ENCODE data around the gene BMP5. TPM values are rescaled to one million over a fixed set of nuclear protein-coding genes. Genes with fewer than 3 reads are reported as not detected.

BMP5 gene
- total RNA-seq, 1 donor from 2014 or later = 0.08 TPM

DNA sequence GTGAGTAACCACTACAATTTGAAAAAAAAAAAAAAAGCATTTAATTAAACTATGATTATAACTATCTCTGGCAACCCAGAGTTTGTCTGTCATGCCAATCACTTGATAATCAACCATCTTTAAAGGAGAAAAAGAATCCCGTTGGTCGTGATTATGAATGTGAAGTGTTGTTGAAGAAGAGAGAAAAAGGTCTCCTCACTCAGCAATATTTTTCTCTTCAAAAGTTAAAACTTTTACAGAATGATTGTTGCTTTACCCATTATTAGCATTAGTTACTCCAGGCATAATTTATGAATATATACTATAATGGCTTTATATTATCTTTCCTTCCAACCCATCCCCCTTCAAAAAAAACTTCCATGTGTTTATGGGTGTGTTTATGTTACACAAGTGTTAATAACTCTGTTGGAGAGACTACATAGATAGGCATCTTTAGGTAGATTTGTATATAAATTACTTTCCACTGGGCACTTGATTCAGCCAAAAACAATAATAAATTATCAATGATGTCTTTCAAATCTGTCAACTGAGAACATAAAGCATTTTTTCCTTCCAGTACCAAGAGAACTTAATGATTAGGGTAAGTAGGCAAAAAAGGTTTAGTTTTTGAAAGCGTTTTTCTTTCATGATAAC, 5.1 kb downstream of the BMP5 start:
- no peak for ATAC-seq

DNA sequence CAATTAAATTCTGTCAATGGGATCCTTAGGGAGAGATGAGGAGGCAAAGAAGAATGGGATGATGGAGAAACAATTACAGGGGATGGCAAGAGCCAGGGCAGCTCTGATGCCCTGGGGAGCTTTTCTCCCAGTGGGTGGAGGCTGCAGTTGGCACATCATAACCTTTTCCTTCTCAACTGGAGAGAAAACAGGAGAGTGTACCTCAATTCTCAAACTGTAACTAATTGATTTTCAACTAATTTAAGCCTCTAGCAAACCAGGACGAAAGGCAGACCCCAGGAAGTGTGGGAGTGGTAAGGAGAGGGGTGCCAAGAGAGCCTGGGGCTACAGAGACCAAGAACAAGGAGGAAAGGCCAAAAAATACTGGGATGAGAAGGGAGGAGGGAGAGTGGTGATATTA, 5.7 kb downstream of the BMP5 start:
- ATAC-seq = no peak

- no peak for ATAC-seq
Observed at GRCh38 chr6:55868771-55869479, 6.5 kb downstream of the BMP5 start.

DNA sequence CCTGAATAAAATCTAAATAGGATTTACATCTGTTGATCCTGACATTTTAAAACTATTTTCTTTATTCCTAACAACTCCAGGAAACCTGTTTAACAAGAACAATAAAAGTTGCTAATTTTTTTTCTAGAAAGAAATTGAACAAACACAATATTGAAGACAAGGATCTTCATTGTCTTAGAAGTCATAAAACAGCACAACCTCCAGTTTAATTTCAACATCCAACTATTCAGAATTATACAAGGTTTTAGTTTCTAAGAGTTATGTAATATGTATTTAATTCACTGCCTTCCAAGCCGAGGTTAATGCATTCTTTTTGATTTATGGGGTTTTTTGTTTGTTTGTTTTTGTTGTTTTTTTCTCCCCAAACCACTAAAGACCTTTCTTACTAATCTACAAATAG, 7.2 kb downstream of the BMP5 start:
- no peak for ATAC-seq

DNA sequence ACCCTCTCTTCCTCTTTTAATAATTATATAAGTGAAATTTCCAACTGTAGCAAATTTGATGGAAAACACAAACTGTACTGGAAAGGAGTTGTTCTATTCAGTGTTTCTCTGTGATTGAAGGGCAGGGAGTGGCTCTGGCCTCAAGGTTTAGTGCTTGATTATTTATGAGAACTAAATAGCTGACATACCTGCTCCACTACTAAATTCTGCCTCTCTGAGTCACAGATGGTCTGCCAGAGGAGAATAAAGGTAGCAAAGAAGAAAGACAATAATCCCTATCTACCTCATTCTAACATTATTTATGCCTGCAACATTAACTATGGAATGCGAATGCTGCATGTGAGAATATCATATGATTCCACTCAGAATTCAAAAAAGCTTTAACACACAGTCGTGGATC, 9.3 kb downstream of the BMP5 start:
- peak; percentile 95 for ATAC-seq

GRCh38 chr6:55853008-55854001, 22.1 kb downstream of the BMP5 start:
- ATAC-seq = no peak

DNA sequence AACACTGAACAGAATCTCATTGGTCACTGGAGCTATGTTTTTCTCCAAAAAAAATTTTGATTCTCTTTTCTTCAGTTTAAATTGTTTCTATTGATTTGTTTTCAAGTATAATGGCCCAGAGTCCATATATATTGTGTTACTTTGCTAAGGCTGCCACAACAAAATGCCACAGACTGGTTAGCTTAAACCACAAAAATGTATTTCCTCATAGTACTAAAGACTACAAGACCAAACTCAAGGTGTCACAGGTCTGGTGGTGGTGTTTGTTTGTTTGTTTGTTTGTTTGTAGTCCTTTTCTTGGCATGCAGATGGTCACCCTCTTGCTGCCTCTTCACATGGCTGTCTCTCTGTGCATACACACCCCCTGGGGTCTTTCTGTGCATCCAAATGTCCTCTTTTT, 34.0 kb downstream of the BMP5 start:
- no peak for ATAC-seq

GRCh38 chr6:55839080-55839479, 36.3 kb downstream of the BMP5 start:
- ATAC-seq = no peak

DNA sequence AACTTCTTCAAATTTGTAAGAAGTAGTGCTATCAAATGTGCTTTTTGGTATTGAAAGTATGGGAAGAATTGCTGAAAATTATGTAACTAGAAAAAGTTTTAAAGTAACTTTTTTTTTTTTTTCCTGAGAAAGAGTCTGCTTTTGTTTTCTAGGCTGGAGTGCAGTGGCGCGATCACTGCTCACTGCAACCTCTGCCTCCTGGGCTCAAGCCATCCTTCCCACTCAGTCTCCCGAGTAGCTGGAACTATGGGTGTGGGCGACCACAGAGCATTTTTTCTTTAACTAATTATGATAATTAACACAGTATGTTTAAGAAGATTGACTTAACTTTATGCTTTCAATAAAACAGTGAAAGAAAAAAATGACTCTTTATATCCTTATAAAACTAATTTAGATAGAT, 38.4 kb downstream of the BMP5 start:
- ATAC-seq = no peak

GRCh38 chr6:55836481-55836880, 38.9 kb downstream of the BMP5 start:
- no peak for ATAC-seq

GRCh38 chr6:55835220-55835619, 40.2 kb downstream of the BMP5 start:
- no peak for ATAC-seq

DNA sequence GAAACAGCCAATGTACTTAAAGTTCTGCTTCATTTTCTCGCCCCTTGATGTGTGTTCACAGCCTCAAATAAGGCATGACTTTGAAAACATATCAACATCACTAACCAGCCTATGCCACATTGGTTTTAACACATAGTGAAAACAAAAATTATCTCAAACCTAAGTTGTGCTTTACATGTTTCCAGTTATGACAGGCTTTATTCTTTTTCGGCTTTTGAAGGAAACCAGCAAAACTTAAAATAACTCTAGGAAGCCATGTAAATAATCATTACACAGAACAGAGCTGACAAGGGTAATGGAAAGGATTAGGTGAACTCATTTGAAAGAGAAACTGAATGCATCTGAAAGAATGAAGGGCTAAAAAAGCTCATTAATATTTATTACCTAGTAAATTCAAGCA, 42.1 kb downstream of the BMP5 start:
- ATAC-seq = no peak

DNA sequence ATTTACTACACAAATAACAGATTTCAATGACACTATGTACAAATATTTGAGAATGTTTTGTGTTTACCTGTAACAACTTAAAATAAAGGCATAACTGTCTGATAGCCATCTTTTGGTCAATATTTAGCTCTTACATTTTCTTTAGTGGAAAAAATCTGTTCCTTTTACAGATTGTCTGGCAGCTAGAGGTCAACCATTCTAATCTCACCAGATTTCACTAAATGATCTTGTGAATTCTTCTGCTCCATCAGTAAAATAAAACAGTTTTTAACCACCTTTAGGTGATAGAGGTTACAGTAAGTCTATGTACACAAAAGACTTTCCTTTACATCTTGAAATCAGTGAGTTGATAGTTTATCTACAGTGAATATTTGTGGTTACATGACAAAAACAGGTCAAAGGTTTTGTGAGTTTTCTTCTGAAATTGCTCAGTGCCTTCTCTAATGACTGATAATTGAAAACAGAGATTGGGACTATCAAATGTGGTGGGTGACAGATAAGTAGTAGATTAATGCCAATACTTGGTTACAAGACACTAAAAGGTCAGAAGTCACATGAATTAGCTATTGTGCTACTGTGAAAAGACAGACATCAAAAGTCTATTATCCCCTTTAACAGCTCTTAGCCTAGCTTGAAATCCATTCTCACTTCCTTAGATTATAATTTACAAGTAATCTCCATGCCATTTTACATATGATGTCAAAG, 47.4 kb downstream of the BMP5 start:
- ATAC-seq = no peak

GRCh38 chr6:55826941-55827340, 48.4 kb downstream of the BMP5 start:
- no peak for ATAC-seq

DNA sequence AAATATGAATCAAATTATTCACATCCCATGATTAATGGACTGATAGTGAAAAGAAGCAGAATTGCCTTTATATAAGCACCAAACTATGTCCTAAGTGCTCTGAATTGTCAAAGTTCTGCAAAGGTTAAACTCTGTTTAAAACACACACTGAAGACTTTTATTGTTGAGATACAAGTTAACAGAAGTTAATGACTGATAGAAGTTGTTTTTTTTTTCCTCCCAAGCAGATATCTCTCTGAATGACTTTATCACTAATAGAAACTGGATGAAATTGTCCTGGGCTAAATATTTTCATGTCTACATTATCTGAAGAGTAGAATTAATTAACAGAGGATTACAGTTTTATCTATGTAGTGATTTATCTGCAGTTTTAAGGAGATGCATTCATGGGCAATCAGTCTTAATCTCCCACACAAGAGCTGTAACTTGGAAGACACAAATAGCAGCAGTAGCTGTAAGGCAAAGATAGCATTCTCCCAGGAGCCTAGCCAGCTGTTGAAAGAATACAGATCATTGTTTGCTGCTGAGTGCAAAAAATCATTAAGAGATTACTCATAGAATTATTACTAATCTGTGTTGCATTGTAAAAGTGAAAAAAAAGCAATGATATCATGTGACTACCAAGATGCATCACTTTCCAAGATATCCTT, 49.9 kb downstream of the BMP5 start:
- ATAC-seq = peak; percentile 52

DNA sequence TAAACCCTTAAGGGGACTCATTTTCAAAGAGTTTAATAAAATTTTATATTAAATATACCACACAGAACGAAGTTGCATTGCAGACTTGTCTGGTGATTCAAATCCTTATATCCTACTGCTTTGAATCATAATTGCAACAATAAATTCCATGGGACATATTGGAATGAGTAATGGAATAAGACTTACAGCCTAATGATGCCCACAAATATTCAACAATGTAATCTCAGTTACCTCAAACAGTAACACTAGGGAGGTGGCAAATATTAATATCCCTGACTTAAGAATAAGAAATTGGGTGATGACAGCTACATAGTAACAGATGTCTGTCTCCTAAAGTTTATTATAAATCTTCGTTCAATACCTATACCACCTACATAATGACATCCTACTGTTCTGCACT, 52.6 kb downstream of the BMP5 start:
- ATAC-seq = no peak

- no peak for ATAC-seq
Observed at GRCh38 chr6:55822005-55822404, 53.4 kb downstream of the BMP5 start.

GRCh38 chr6:55820696-55821095, 54.7 kb downstream of the BMP5 start:
- no peak for ATAC-seq

- no peak for ATAC-seq
Observed at GRCh38 chr6:55819811-55820210, 55.6 kb downstream of the BMP5 start.

GRCh38 chr6:55818482-55818881, 56.9 kb downstream of the BMP5 start:
- ATAC-seq = no peak

GRCh38 chr6:55812509-55812908, 62.9 kb downstream of the BMP5 start:
- no peak for ATAC-seq

GRCh38 chr6:55811074-55811473, 64.3 kb downstream of the BMP5 start:
- no peak for ATAC-seq
